H9 (cell line): Measurements from ENCODE around the gene RPLP2. TPM values are rescaled to one million over a fixed set of nuclear protein-coding genes. Genes with fewer than 3 reads are reported as not detected.

Experiments
- DNase-seq: peaks from one replicate; pipeline ENCODE4 v3.0.0-alpha.2; 2017
- H2AFZ ChIP-seq: one replicate; pipeline ENCODE4 v1.6.1; 2013; ENCODE audit warnings: mild to moderate bottlenecking, low read length, control low read depth, moderate library complexity
- H2AK5ac ChIP-seq: 2 replicates; pipeline ENCODE4 v1.6.1; 2013; ENCODE audit warnings: low read length, control low read depth, mixed read lengths; ENCODE audit not compliant: insufficient read length
- H2BK120ac ChIP-seq: one replicate; pipeline ENCODE4 v1.6.1; 2013; ENCODE audit warnings: low read depth, mild to moderate bottlenecking, low read length, control low read depth, inconsistent platforms; ENCODE audit not compliant: poor library complexity, severe bottlenecking
- H2BK12ac ChIP-seq: 2 replicates; pipeline ENCODE4 v1.6.1; 2013; ENCODE audit warnings: low read length, control low read depth, mixed read lengths, low read depth; ENCODE audit not compliant: insufficient read length
- H2BK15ac ChIP-seq: 2 replicates; pipeline ENCODE4 v1.6.1; 2013; ENCODE audit warnings: low read depth, low read length, control low read depth
- H2BK20ac ChIP-seq: one replicate; pipeline ENCODE4 v1.6.1; 2013; ENCODE audit warnings: low read depth, mild to moderate bottlenecking, low read length, control low read depth, inconsistent platforms; ENCODE audit not compliant: poor library complexity, severe bottlenecking
- H2BK5ac ChIP-seq: 2 replicates; pipeline ENCODE4 v1.6.1; 2013; ENCODE audit warnings: low read length, control low read depth, mixed read lengths; ENCODE audit not compliant: insufficient read length
- H3K14ac ChIP-seq: 2 replicates; pipeline ENCODE4 v1.6.1; 2013; ENCODE audit warnings: low read length, control low read depth; ENCODE audit not compliant: insufficient read depth
- H3K18ac ChIP-seq: 2 replicates; pipeline ENCODE4 v1.6.1; 2013; ENCODE audit warnings: low read depth, mild to moderate bottlenecking, mixed read lengths, low read length, control low read depth; ENCODE audit not compliant: insufficient read length
- H3K23ac ChIP-seq: 2 replicates; pipeline ENCODE4 v1.6.1; 2013; ENCODE audit warnings: low read length, control low read depth, mixed read lengths, low read depth; ENCODE audit not compliant: insufficient read length
- H3K23me2 ChIP-seq: 2 replicates; pipeline ENCODE4 v1.6.1; 2013; ENCODE audit warnings: low read depth, mild to moderate bottlenecking, mixed read lengths, low read length, control low read depth; ENCODE audit not compliant: insufficient read length, poor library complexity, severe bottlenecking
- H3K27ac ChIP-seq: 2 replicates; pipeline ENCODE4 v1.5.1; 2013; ENCODE audit warnings: low read length, control low read depth, mixed read lengths, low read depth; ENCODE audit not compliant: insufficient read length
- H3K27me3 ChIP-seq: 2 replicates; pipeline ENCODE4 v1.6.1; 2013; ENCODE audit warnings: low read length, control low read depth, inconsistent platforms; ENCODE audit not compliant: insufficient read depth
- H3K4ac ChIP-seq: 2 replicates; pipeline ENCODE4 v1.6.1; 2013; ENCODE audit warnings: low read depth, mild to moderate bottlenecking, control low read depth, inconsistent platforms, low read length, moderate library complexity
- H3K4me1 ChIP-seq: 2 replicates; pipeline ENCODE4 v1.6.1; 2013; ENCODE audit warnings: low read length, control low read depth, inconsistent platforms; ENCODE audit not compliant: insufficient read depth
- H3K4me2 ChIP-seq: 2 replicates; pipeline ENCODE4 v1.6.1; 2013; ENCODE audit warnings: low read length, control low read depth, mixed read lengths; ENCODE audit not compliant: insufficient read length, insufficient read depth
- H3K56ac ChIP-seq: 2 replicates; pipeline ENCODE4 v1.6.1; 2013; ENCODE audit warnings: low read depth, mild to moderate bottlenecking, mixed read lengths, low read length, control low read depth; ENCODE audit not compliant: insufficient read length
- H3K79me1 ChIP-seq: 2 replicates; pipeline ENCODE4 v1.6.1; 2013; ENCODE audit warnings: low read depth, mild to moderate bottlenecking, moderate library complexity, low read length, control low read depth, inconsistent platforms; ENCODE audit not compliant: insufficient read depth, poor library complexity, severe bottlenecking
- H3K79me2 ChIP-seq: 2 replicates; pipeline ENCODE4 v1.6.1; 2013; ENCODE audit warnings: low read length, control low read depth, inconsistent platforms; ENCODE audit not compliant: insufficient read depth
- H3K9ac ChIP-seq: 2 replicates; pipeline ENCODE4 v1.6.1; 2013; ENCODE audit warnings: low read length, control low read depth, mixed read lengths; ENCODE audit not compliant: insufficient read length; ENCODE audit errors: extremely low read depth
- H3K9me3 ChIP-seq: one replicate; pipeline ENCODE4 v1.6.1; 2013; ENCODE audit warnings: low read depth, low read length, inconsistent platforms; ENCODE audit not compliant: control insufficient read depth
- H3T11ph ChIP-seq: one replicate; pipeline ENCODE4 v1.6.1; 2013; ENCODE audit warnings: mild to moderate bottlenecking, low read length, control low read depth, inconsistent platforms
- H4K20me1 ChIP-seq: one replicate; pipeline ENCODE4 v1.6.1; 2013; ENCODE audit not compliant: control insufficient read depth, insufficient read length, insufficient read depth
- H4K5ac ChIP-seq: 2 replicates; pipeline ENCODE4 v1.6.1; 2013; ENCODE audit warnings: low read depth, mild to moderate bottlenecking, mixed read lengths, low read length, control low read depth; ENCODE audit not compliant: insufficient read length
- H4K8ac ChIP-seq: replicated peaks from 2 replicates; pipeline ENCODE4 v1.6.1; 2013; ENCODE audit warnings: low read length, control low read depth, mixed read lengths, low read depth; ENCODE audit not compliant: insufficient read length
- H4K91ac ChIP-seq: 2 replicates; pipeline ENCODE4 v1.6.1; 2013; ENCODE audit warnings: low read depth, mild to moderate bottlenecking, moderate library complexity, mixed read lengths, low read length, control low read depth; ENCODE audit not compliant: insufficient read length
- H3K27ac Mint-ChIP-seq, 3 experiments: 2 replicates in 2 of 3; 3 replicates in 1 of 3; pipeline ENCODE4 v1.8.0; 2020 to 2021; ENCODE audit warnings: mixed read lengths in 3 of 3, mild to moderate bottlenecking in 1 of 3, moderate library complexity in 1 of 3
- H3K27me3 Mint-ChIP-seq: 2 replicates; pipeline ENCODE4 v1.8.0; 2021; ENCODE audit warnings: low read depth, mild to moderate bottlenecking, moderate library complexity, mixed read lengths
- H3K36me3 Mint-ChIP-seq, 3 experiments: 2 replicates in 2 of 3; 3 replicates in 1 of 3; pipeline ENCODE4 v1.8.0; 2020 to 2021; ENCODE audit warnings: low read depth in 3 of 3, mixed read lengths in 3 of 3; ENCODE audit not compliant: insufficient read depth in 1 of 3
- H3K4me1 Mint-ChIP-seq, 2 experiments: 2 replicates each; pipeline ENCODE4 v1.8.0; 2020; ENCODE audit warnings: mixed read lengths in 2 of 2
- H3K4me3 Mint-ChIP-seq, 2 experiments: 2 replicates in 1 of 2; 3 replicates in 1 of 2; pipeline ENCODE4 v1.8.0; 2020 to 2021; ENCODE audit warnings: mild to moderate bottlenecking in 2 of 2, mixed read lengths in 2 of 2, moderate library complexity in 1 of 2
- H3K9me3 Mint-ChIP-seq, 2 experiments: 2 replicates in 1 of 2; 3 replicates in 1 of 2; pipeline ENCODE4 v1.8.0; 2020; ENCODE audit warnings: mild to moderate bottlenecking in 2 of 2, mixed read lengths in 2 of 2, moderate library complexity in 1 of 2
- WGBS: extraction: QIAGEN DNeasy Blood & Tissue Kit; methylation state at CpG from one replicate; pipeline ENCODE4 v1.1.7; 2013; ENCODE audit warnings: missing lambda C conversion rate, low lambda C conversion rate, mixed read lengths; ENCODE audit not compliant: insufficient read length; ENCODE audit errors: extremely low coverage; 5-methylcytosine and 5-hydroxymethylcytosine counted together
- total RNA-seq: library from RNA; stranded (reverse); gene quantifications from 2 replicates; pipeline ENCODE4 v1.2.1, GENCODE V29; 2021
- TF ChIP-seq, protein P1 (sequence below): fragments of 200-600 bp; sonication (generic); conservative IDR thresholded peaks from 3 replicates; pipeline ENCODE4 v1.8.0; 2021; ENCODE audit warnings: antibody characterized with exemption, mild to moderate bottlenecking

Gene RPLP2
- total RNA-seq, 1 experiment from 2014 or later, result 2,138 TPM

DNA sequence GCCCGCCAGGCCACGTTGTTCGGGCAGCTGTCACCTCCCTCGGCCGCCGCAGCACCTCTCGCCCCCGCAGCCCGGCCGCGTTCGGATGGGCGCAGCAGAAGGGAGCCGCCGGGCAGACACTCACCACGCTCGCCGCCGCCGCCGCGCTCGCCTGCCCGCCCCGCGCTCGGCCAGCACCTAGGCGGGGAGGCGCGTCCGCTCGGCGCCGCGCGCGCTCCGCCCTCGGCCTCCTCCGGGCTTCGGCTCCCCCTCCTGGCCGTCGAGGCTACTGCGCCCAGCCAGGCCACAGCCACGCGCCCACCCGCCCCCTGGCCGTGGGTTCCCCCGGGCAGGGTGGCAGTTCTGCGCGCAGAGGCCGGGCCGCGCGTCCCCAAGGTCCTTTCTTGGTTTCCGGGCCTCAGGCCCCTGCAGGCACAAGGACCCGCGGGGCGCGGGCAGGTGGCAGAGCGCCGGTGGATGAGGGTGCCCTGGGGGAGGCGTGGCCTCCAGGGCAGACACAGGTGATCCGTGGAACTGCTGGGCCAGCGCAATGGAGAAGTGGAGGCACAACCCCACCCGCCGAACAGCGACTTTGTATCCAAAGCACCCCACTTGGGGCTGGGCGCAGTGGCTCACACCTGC, 11.6 kb upstream of the RPLP2 start, which contains the start of gene SLC25A22:
Gene SLC25A22, minus strand, starts transcription at position 189 of the 621 bp plus-strand sequence. CDS start 3,275 bp downstream, outside the sequence.
- Mint-ChIP-seq H3K36me3 (peaks cover 0 to 15% (median 11%) of the 10 kb centered on the region in 3 experiments; a peak in 4 of 7 replicates), H3K27ac (peak within 1 kb of the TSS in 1 of 3 experiments; percentile 89; a peak in 2 of 7 replicates), H3K9me3 (no peaks in the 10 kb centered on the region), H3K4me1 (peaks cover 8 to 18% of the 10 kb centered on the region in 2 experiments), H3K27me3 (no peaks in the 10 kb centered on the region), H3K4me3 (peak within 1 kb of the TSS; percentile 75 to 87)
- no peaks in the 10 kb centered on the region for H3K9me3 ChIP-seq
- H3K9ac ChIP-seq, result peak within 1 kb of the TSS; percentile 36
- no peaks in the 10 kb centered on the region for H3K27me3 ChIP-seq
- H3K79me2 ChIP-seq, result no peaks in the 10 kb centered on the region
- H3K14ac ChIP-seq, result peak within 1 kb of the TSS; percentile 37; the same call in 1 of the 2 replicates
- H4K91ac ChIP-seq, result no peak within 1 kb of the TSS
- H3K18ac ChIP-seq, result peak within 1 kb of the TSS; percentile 28
- H2BK5ac ChIP-seq, result no peak within 1 kb of the TSS
- peaks cover 9% of the 10 kb centered on the region for H3K23me2 ChIP-seq
- H4K20me1 ChIP-seq, result peaks cover 2% of the 10 kb centered on the region
- H2BK15ac ChIP-seq, result no peak within 1 kb of the TSS
- H3K4me2 ChIP-seq, result peak within 1 kb of the TSS; percentile 72
- H2BK20ac ChIP-seq, result no peak within 1 kb of the TSS
- no peak within 1 kb of the TSS for H3K27ac ChIP-seq
- peak; percentile 80 for DNase-seq
- no CpG with 5 or more reads among the region's 69 CpGs for WGBS
- no peak within 1 kb of the TSS for H3T11ph ChIP-seq
- H3K23ac ChIP-seq, result no peak within 1 kb of the TSS
- no peak within 1 kb of the TSS for H3K4ac ChIP-seq
- TF ChIP-seq, protein P1, sequence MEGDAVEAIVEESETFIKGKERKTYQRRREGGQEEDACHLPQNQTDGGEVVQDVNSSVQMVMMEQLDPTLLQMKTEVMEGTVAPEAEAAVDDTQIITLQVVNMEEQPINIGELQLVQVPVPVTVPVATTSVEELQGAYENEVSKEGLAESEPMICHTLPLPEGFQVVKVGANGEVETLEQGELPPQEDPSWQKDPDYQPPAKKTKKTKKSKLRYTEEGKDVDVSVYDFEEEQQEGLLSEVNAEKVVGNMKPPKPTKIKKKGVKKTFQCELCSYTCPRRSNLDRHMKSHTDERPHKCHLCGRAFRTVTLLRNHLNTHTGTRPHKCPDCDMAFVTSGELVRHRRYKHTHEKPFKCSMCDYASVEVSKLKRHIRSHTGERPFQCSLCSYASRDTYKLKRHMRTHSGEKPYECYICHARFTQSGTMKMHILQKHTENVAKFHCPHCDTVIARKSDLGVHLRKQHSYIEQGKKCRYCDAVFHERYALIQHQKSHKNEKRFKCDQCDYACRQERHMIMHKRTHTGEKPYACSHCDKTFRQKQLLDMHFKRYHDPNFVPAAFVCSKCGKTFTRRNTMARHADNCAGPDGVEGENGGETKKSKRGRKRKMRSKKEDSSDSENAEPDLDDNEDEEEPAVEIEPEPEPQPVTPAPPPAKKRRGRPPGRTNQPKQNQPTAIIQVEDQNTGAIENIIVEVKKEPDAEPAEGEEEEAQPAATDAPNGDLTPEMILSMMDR, result peak; percentile 78
- no peak within 1 kb of the TSS for H2AK5ac ChIP-seq
- H4K8ac ChIP-seq, result no peak within 1 kb of the TSS
- no peak within 1 kb of the TSS for H2AFZ ChIP-seq
- H3K79me1 ChIP-seq, result no peaks in the 10 kb centered on the region
- no peak within 1 kb of the TSS for H2BK12ac ChIP-seq
- H3K4me1 ChIP-seq, result no peaks in the 10 kb centered on the region; the same call in 1 of the 2 replicates
- H4K5ac ChIP-seq, result no peak within 1 kb of the TSS
- H2BK120ac ChIP-seq, result no peak within 1 kb of the TSS
- H3K56ac ChIP-seq, result no peak within 1 kb of the TSS
